ENCODE data around the gene S100A14.
"Not testable (repeated sequence)": the region's sequence is repeated elsewhere in the genome, so short reads cannot be mapped to it uniquely, and the experiment has no call there.

S100A14 gene

DNA sequence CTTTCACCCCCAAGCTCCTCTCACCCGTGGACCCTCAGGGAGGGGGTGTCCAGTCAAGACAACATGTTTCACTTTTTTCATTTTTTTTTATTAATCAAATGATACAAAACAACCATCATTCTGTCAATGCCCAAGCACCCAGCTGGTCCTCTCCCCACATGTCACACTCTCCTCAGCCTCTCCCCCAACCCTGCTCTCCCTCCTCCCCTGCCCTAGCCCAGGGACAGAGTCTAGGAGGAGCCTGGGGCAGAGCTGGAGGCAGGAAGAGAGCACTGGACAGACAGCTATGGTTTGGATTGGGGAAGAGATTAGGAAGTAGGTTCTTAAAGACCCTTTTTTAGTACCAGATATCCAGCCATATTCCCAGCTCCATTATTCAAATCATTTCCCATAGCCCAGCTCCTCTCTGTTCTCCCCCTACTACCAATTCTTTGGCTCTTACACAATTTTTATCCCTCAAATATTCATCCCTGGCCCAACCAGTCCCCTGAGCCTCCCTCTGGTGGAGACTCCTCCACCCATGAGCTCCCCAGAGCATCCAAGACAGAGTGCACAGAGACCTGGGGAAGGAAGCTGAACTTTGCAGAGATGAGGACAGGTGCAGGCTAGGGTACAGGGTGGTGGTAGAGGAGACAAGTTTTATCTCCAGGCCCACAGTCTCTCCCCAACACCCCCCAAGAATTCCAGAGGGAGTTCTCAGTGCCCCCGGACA is 1.8 kb downstream of the S100A14 start:
- no peak for DNase-seq

DNA sequence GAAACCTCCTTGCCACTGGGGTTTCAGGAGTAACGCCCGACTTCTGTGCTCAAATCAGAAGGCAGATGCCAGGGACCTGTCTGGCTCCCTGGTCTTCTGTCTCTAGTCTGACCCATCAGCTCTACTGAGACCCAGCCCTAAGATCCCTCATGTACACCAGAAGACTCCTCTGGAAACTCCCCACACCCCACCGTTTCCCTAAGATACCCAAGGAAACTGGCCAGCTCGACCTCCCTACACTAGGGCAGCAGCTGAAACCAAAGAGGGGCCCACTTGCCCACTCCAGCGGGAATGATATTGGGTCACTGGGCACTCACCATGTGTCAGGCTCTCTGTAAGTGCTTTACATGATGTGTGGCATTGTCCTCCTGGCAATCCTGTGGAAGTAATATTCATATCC is 2.7 kb downstream of the S100A14 start:
- no peak for DNase-seq

DNA sequence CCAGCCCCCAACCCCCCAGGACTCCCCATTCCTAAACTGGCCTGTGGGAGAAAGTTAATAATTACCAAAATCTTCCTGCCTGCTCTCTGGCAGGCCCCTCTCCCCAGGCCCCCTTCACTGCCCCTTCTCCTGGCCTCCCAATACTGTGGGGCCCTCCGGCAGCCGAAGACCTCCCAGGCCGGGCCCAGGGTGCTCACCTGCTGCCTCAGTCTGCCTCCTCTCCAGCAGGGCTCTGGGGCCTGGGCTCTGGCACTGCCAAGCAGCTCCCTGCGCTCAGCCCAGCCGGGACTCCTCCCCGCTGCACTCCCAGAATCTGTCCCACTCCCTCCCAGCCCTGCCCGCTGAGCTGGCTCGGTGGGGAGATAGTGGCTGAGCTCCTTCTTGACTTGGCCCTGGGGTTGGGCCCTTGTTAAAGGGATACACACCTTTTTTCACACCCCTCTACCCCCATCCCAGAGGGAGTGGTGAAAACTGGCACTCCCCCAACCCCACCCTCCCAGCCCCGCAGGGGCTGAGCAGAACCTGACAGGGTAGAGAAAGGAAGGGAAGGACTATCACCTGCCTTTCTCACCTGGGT is 3.3 kb downstream of the S100A14 start, which contains the start of gene S100A16:
S100A16 (minus strand) TSS at position 383 of the 577 bp plus-strand sequence. CDS start 4,986 bp downstream, outside the sequence.
- DNase-seq: no peak

DNA sequence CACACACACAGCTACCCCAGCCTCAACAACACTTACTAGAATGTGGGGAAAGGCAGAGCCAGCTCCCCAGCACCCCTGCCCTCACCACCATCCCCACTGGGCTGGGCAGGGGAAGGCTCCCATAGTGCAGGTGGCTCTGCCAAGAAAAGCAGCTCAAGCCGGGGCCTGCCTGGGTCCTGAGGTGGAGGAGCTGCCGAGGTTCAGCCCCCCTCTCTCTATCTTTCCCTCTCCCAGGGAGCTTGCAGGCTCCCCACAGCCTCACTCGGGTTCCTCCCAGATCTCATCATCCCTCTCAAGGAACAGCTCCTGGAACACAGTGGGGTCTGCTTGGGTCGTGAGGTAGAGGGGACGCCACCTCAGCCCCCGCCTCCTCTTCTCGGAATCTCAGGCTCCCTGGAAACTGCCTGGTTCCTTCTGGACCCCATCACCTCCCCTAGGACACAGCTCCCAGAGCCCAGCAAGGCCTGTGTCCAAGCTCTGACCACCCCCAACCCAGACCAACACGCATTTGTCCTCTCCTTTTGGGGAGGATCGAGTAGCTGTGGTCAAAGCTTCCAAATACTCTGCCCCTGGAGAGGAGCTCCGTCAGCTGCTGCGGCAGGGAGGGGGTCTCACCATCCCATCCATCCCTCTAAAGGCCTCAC is 3.9 kb downstream of the S100A14 start:
- no peak for DNase-seq

DNA sequence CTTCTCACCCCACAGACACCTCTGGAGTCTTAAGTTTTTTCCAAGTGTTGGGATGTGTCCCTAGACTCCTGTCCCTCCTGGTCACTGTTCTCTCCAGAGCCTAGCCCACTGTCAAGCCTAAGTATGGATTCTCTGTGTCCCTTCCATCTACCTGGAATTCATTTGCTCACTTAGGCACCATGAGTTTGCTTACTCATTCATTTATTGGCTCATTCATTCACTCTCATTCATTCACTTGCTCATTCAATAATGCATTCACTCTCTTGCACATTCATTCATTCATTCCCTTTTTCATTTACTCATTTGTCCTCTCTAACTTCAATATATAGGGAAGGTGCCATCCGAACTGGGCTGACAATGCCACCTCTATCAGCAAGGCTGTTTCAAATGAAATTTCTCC is 4.8 kb downstream of the S100A14 start:
- no peak for DNase-seq

DNA sequence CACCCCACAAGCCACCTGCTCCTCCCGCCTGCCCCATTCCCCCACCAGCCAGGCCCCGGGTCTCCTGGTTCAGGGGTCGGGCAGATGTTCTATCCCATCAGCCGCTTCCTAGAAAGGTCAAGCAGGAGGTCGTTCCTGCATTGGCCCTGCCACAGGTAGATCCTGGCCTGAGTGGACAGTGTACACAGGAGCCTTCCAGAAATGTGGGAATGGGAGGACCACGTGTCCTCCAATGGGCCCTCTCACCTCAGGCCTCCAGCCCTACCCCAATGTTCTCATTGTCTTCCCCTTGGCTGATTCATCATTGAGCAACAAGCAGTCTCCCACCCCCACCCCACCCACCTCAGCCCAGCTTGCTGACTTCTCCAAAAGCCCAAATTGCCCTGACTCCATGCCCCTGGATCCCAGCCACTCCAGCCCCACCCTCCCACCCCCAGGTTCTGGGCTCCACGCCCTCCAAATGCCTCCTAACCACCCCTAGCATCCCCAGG is 5.3 kb downstream of the S100A14 start:
- DNase-seq: no peak

DNA sequence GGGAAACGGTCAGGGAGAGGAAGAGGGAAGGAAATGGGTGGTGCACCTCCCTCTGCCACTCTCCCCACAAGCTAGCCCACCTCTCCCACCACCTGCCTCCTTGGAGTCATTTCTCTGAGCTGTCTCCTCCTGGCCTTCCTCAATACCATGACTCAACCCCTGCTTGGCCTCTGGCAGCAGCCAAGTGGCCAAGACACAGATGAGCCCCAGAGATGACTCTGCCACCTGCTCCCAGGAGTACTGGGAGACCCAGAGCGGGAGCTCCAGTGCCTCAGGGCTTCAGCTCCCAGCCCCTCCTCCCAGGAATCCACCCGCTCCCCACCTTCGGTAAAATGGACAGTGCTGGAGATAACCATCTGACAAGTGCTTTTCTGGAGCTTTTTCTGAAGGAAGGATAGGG is 5.8 kb downstream of the S100A14 start:
- DNase-seq: no peak

DNA sequence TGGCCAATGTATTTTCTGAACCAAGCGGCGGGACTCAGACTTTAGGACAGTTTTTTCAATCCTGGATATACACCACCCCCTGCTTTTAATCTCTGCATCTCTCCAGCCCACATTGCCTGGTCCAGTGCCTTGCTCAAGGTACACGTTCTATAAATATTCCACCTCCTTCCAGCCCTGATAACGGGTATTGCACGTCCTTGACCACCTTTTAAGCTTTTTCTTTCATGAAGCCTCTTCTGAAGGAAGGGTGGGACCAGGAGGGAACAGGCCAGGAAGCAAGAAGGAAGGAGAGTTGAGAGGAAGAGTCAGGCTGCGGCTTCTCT is 6.6 kb downstream of the S100A14 start:
- no peak for DNase-seq

DNA sequence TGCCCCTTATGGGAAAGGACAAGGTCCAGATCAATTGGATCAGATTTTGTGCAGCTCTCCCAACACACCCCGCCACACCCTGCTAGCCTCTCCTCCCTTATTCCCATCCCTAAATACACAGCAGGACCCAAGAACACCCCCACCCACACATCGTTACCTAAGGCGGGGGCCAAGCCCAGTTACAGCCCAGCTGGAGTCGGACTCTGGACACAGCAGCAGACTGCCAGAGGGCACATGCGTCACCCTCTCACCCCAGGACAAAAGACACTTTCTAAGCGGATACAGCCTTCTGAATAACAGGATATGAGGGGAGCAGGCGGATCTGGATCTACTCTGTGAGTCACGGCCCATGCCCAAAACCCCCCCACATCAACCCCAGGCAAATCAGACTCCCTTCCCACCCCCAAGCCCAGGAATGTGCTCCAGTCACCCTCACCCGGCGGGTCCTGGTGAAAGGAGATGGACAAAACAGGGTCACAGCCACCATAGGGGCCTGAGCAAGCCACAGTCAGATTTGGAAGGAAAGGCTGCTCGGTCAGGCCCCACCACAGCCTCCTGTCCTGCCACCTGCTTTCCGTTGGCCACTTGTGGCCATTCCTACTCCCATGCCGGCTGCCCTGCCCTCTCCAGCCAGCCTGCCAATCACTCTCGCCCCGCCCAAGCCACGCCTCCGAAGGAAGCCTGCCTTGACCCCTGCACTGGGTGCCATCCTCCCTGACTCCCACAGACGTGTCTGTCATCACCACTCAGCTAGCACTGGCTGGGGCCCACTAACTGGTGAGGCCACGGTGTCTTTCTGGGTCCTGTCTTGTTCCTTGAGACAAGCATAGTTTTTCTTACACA is 7.2 kb downstream of the S100A14 start:
- DNase-seq: no peak

DNA sequence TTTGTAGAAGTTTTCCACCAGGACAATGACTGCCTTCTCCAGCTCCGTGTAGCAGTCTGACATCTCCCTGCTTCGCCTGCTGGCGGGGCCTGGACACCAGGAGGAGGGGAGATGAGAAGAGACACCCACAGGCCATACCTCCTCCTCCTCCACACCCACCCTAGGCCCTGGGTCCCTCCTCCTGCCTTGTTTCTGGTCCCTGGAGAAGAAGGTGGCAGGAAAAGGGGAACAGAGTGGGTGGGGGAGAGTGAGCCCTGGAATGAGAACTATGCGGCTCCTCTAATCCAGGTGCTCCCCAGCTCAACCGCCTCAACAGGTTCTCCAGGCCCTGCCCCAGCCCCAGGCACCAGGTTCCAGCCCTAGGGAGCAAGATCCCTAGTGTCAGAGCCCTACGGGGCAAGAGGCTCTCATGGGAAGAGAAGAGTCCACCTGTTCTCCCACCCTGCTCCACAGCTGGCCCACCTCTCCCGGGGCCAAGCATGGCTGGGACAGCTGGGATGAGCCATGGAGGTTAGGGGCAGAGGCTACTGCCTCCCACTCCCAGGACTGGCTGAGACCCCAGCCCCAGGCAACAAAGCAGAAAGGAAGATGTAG is 7.9 kb downstream of the S100A14 start:
- DNase-seq: no peak

DNA sequence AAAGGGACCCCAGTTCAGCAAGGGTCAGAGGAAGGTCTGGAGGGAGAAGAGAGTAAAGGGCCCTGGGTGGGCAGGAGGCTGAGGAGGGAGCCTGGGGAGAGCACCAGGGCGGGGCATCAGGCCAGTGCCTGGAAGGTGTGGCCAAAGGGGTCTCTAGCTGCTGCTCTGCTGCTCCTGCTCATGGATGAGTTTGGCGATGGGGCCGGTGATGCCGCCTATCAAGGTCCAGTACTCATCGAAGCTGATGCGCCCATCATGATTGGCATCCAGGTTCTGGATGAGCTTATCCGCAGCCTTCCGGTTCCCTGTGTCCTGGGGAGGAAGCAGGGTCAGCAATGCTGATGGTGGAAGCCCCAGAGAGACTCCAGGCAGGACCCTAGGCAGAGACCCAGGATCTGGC is 8.7 kb downstream of the S100A14 start:
- DNase-seq: no peak

DNA sequence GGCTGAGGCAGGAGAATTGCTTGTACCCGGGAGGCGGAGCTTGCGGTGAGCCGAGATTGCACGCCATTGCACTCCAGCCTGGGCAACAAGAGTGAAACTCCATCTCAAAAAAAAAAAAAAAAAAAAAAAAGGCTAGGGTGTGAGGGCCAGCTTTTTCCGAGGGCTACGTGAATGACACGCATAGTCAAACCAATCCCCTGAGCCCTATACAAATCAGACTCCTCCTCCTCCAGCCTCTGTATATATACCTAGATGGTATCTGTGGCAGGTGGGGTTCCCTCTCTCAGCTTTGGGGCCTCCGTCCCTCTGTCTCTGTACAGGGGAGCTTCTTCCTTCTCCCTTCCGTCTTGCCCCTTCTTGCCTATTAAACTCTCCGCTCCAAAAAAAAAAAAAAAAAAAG is 9.9 kb downstream of the S100A14 start:
- DNase-seq: no peak

DNA sequence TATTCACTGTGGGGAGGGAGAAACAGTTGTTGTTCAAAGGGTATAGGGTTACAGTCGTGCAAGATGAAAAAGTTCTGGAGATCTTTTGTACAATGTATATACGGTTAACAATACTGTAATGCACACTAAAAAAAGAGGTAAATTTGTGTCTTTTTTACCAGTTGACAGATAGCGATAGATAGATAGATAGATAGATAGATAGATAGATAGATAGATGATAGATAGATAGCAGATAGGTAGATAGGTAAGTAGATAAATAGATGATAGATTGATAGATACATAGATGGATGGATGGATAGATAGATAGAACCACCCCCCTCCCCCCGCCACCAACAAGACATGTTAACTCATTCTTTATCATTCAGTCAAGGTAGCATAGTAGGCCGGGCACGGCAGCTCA is 13.4 kb downstream of the S100A14 start:
- no peak for DNase-seq

DNA sequence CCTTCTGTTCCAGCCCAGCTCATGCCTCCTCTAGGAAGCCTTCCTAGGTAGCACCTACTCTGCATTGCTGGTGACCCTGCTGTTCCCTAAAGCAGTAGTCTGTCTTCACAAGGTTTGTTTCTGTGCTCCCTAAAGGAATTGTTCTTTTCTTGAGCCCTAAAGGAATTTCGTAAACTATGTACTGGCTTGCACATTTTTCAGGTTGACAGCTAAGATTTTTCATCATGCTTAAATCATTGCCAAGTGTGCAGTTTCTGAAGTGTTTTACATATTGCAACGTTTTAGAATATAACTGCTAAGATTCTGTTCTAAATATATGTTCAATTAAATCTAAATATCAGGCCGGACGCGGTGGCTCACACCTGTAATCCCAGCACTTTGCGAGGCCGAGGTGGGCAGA is 16.3 kb downstream of the S100A14 start:
- DNase-seq: no peak

DNA sequence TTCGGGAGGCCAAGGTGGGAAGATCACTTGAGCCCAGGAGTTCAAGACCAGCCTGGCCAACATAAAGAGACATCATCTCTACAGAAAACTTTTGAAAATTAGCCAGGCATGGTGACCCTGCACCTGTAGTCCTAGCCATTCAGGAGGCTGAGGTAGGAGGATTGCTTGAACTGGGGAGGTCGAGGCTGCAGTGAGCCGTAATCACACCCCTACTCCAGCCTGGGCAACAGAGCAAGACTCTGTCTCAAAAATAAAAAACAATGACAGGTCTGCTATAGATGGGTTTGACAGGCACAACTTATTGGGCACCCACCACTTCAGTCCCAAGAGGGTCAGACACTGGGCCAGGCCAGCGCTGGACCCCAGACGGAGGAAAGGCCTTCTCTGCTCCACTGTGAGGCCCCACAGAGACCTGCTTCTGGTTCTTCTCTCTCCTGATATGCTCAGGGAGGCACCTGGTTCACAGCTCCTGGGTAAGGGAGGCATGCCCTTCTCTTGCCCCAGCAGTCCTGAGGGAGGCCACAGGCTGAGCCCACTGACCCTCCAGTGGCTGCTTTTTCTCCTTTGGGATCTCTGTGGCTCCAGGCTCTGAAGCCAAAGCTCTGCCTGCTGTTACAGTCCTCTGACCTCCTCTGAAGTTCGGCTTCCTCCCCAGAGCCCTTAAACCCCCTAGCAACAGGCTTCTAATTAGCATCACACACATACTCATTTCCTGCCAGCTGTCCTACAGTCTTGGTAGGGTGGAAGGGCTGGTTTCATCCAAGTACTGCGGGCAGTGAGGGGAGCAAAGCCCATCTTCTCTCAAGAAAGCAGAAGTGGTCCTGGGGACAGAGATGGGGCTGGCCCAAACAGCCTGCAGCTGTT is 17.6 kb downstream of the S100A14 start:
- no peak for DNase-seq

DNA sequence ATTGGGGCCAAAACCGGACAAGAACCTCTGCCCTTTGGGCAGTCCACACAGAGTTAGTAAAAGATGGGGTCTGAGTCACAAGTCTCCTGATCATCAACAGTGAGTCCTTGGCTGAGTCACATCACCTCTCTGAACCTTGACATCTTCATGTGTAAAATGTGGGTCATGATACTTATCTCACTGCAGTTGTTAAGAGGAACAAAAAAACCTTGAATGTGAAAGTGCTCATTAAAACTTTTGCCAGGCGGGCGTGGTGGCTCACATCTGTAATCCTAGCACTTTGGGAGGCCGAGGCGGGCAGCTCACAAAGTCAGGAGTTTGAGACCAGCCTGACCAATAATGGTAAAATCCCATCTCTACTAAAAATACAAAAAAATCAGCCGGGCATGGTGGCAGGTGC is 18.9 kb downstream of the S100A14 start:
- no peak for DNase-seq

DNA sequence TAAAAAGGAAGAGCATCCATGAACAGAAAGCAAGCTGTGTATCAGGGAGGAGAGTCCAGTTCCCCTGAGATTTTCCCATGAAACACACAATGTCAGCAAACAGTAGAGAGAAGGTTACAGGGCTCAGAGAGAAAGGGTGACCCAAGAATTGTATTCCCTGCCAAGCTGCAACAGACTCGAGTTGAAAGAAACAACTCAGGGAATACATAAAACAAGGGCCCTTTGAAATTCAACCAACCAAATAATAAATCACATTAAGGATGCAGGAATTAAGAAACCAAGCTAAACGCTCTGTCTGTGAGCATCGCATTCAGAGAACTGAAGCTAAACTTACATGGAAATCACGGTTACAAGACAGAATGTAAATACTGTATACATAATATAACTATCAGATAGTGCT is 23.4 kb downstream of the S100A14 start:
- no peak for DNase-seq

DNA sequence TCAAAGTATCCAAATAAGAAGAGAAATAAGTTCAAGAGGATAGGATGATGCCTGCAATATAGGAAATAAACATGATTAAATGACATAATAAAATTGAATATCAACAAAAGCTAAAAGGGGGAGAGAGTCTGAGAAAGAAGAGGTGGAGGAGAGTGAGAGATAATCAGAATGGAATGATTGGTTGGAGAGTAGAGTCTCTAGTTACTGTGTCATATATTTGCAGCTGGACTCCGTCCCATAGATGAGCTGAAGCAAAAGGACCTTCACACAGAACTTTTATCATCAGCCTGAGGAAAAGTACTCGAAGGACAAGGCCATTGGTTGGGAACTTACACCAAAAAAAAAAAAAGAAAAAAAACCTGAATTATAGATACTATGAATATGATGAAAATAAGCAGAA is 27.6 kb downstream of the S100A14 start:
- DNase-seq: no peak

DNA sequence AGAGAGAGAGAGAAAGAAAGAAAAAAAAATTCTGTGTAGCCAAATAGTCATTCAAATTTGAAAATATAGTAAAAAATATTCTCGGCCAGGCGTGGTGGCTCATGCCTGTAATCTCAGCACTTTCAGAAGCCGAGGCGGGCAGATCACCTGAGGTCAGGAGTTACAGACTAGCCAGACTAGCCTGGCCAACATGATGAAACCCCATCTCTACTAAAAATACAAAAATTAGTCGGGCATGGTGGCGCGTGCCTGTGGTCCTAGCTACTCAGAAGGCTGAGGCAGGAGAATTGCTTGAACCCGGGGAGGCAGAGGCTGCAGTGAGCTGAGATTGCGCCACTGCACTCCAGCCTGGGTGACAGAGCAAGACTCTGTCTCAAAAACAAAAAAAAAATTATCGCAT is 28.1 kb downstream of the S100A14 start:
- DNase-seq: not testable (repeated sequence)

DNA sequence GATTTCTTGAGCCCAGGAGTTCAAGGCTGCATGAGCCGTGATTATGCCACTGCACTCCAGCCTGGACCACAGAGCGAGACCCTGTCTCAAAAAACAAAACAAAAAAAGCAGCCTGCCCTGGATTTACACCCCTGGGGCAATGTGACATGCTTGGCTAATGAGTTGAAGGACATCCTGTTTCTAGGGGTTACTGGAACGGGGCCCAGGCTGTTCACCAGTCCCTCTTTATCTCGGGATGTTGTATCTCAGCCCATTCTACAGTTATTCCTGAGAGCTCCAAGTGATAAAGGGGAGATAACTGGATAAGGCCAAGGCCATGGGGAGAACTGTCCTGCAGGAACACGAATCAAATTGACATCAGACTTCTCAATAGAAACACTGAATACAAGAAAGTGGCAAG is 28.8 kb downstream of the S100A14 start:
- no peak for DNase-seq

DNA sequence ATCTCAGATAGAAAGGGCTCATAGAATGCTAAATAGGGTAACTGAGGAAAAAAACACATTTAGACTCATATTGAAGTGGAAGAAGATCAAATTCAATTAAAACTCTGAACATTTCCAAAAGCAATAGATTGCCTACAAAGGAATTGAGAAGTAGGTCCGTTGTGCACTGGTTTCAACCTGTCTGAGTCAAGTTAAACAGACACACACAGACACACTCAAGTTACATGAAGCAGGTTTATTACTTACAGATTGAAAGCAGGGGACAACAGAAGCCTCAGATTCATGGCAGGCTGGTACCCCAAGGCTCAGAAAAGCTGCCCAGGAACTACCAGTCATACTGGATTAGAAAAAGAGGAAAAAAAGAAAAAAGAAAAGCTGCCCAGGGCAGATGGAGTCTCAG is 29.8 kb downstream of the S100A14 start:
- no peak for DNase-seq

DNA sequence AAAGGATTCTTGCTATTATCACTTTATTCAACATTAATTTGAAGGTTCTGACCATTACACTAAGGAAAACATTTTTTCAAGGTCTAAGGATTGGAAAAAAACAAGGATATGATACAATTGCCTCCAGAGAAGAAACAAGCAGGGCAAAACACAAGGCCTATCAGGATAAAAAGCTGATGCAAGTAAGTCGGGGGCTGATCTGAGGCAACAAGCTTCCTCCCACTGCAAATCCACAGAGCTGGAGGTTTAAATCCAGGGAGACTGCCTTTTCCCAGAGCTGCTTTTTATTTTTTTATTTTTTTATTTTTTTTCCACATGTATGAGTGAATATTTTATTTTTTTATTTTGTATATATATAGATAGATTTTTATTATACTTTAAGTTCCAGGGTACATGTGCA is 31.1 kb downstream of the S100A14 start:
- DNase-seq: no peak

All from NCI-H2029 treated with DMSO at 0.1 percent for 48 hours (cell line).